IPS-15b (cell line): Measurements from ENCODE around the gene TIMP3.

Source experiments
- H3K27me3 ChIP-seq: one replicate; pipeline ENCODE4 v1.6.1; 2013; ENCODE audit warnings: low read length; ENCODE audit not compliant: control insufficient read depth, insufficient read depth
- H3K36me3 ChIP-seq: one replicate; pipeline ENCODE4 v1.6.1; 2013; ENCODE audit warnings: low read length; ENCODE audit not compliant: control insufficient read depth, insufficient read depth
- H3K4me1 ChIP-seq: one replicate; pipeline ENCODE4 v1.6.1; 2013; ENCODE audit warnings: mild to moderate bottlenecking, low read length; ENCODE audit not compliant: control insufficient read depth, insufficient read depth
- H3K4me3 ChIP-seq: one replicate; pipeline ENCODE4 v1.5.1; 2013; ENCODE audit warnings: low read depth, low read length
- H3K9ac ChIP-seq: one replicate; pipeline ENCODE4 v1.6.1; 2013; ENCODE audit warnings: low read depth, mild to moderate bottlenecking, low read length
- H3K9me3 ChIP-seq: one replicate; pipeline ENCODE4 v1.6.1; 2013; ENCODE audit warnings: mild to moderate bottlenecking, low read length; ENCODE audit not compliant: control insufficient read depth, insufficient read depth

TIMP3 gene

DNA sequence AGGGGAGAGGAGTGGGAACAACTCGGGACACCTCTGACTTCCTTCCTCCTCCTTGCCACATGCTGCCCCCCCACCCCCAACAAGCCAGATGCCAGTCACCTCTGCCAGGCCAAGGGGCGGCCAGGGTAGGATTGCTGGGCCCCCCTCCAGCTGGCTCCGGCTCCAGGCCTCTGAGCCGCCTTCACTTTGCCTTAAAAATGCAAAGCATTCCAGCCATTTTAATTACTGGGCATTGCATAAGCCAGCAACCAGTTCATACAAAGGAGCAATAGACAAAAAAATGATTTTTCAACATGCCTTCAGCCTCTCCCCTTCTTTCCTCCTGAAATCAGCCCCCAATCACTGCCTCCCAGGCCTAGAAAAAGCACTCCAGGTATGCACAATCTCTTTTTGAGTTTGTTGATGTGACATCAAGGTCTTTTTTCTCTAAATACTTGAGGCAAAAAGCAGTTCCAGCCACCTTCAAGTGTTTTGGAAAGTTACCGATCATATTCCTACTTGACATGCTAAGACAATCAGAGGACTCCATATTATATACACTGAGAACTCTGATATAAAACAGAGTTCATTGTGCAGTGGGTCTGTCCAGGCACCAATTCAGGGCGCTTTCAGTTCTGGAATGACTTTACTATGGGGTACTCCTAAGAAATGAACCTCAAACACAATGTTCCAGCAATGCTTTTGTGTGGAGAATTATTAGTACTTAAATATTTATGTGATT, 12.4 kb upstream of the TIMP3 start:
- H3K9me3 ChIP-seq = no peaks in the 10 kb centered on the region
- H3K36me3 ChIP-seq = no peaks in the 10 kb centered on the region
- H3K4me3 ChIP-seq = no peak overlapping the region
- H3K9ac ChIP-seq = no peak overlapping the region
- no peaks in the 10 kb centered on the region for H3K27me3 ChIP-seq
- H3K4me1 ChIP-seq = no peaks in the 10 kb centered on the region

DNA sequence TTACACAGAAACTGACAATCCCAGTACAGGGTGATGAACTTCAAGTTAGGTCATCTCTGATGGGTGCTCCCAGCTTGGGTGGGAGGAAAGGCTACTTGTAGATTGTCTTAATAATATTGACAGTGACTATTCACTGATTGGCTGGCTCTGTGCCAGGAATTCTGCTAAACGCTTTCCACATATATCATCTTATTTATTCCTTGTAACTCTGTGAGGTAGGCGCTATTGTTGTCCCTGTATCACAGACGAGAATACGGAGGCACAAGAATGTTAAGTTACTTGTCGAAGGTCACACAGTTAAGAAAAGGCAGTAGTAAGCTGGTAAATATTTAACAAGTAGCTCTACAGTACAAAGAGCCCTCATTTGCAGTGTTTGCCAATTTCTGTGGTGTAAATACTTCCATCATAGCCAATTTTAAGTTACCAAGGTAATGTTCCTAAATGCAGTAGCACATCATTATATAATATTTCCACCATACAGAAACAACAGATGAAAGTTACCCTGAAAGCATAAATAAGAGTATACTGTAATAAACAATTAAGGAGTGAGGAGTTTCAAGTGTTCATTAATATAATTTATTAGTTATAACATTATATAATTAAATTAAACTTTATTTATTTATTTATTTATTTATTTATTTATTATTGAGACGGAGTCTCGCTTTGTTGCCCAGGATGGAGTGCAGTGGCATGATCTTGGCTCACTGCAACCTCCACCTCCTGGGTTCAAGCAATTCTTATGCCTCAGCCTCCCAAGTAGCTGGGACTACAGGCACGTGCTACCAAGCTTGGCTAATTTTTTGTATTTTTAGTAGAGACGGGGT, 11.5 kb upstream of the TIMP3 start:
- Histone ChIP-seq H3K9ac (no peak overlapping the region), H3K27me3 (no peaks in the 10 kb centered on the region), H3K36me3 (no peaks in the 10 kb centered on the region), H3K4me1 (no peaks in the 10 kb centered on the region), H3K9me3 (no peaks in the 10 kb centered on the region), H3K4me3 (no peak overlapping the region)

- H3K4me3 ChIP-seq = no peak overlapping the region
- H3K4me1 ChIP-seq = no peaks in the 10 kb centered on the region
- H3K27me3 ChIP-seq = no peaks in the 10 kb centered on the region
- H3K9me3 ChIP-seq = no peaks in the 10 kb centered on the region
- no peaks in the 10 kb centered on the region for H3K36me3 ChIP-seq
- no peak overlapping the region for H3K9ac ChIP-seq
Observed at GRCh38 chr22:32791056-32791455, 10.4 kb upstream of the TIMP3 start.

DNA sequence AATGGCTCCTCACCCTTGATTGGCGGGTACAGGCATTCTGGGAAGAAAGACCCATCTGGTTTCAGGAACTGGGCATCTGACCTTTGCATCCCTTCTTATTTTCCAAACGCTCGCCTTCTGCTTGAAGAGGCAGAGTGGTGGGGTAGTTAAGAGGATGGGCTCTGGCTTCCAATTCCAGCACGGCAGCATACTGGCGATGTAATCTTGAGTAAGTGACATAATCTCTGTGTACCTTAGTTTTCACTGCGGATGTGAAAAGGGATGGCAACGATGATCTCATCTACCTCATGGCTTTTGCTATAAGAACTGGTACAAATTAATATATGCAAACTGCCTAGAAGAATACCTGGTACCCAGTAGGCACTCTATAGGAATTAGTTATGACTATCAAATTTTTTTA, 10.0 kb upstream of the TIMP3 start:
- Histone ChIP-seq H3K4me3 (no peak overlapping the region), H3K9me3 (no peaks in the 10 kb centered on the region), H3K9ac (no peak overlapping the region), H3K27me3 (no peaks in the 10 kb centered on the region), H3K36me3 (no peaks in the 10 kb centered on the region), H3K4me1 (no peaks in the 10 kb centered on the region)

GRCh38 chr22:32793589-32793988, 7.9 kb upstream of the TIMP3 start:
- Histone ChIP-seq H3K9me3 (no peaks in the 10 kb centered on the region), H3K27me3 (no peaks in the 10 kb centered on the region), H3K4me1 (no peaks in the 10 kb centered on the region), H3K4me3 (no peak overlapping the region), H3K9ac (no peak overlapping the region), H3K36me3 (no peaks in the 10 kb centered on the region)

GRCh38 chr22:32794449-32795213, 6.9 kb upstream of the TIMP3 start:
- H3K36me3 ChIP-seq = no peaks in the 10 kb centered on the region
- no peaks in the 10 kb centered on the region for H3K4me1 ChIP-seq
- no peak overlapping the region for H3K4me3 ChIP-seq
- no peaks in the 10 kb centered on the region for H3K9me3 ChIP-seq
- H3K27me3 ChIP-seq = no peaks in the 10 kb centered on the region
- H3K9ac ChIP-seq = no peak overlapping the region

GRCh38 chr22:32795214-32795596, 6.3 kb upstream of the TIMP3 start:
- Histone ChIP-seq H3K9ac (no peak overlapping the region), H3K9me3 (no peaks in the 10 kb centered on the region), H3K27me3 (no peaks in the 10 kb centered on the region), H3K4me1 (no peaks in the 10 kb centered on the region), H3K4me3 (no peak overlapping the region), H3K36me3 (no peaks in the 10 kb centered on the region)

GRCh38 chr22:32796865-32797573, 4.5 kb upstream of the TIMP3 start:
- Histone ChIP-seq H3K9me3 (no peaks in the 10 kb centered on the region), H3K27me3 (peaks cover 3% of the 10 kb centered on the region), H3K4me3 (no peak overlapping the region)

DNA sequence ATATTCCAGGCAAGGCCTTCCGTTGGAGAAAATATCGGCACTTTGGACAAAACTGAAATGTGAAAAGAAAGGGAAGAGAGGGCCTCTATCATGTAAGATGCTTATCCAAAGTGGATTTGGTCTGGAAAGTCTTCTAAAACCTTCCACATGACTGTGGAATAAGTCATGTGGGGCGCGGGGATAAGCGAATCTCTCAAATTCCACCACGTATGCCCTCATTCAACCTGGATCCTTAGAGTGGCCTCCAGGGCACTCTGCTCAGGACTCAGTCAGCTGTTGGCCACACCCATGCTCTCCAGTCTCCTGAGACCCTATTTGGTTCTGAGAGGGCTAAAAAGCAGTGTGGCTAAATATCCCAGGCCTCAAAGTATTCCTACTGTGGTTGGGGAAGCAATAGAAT, 2.0 kb upstream of the TIMP3 start:
- Histone ChIP-seq H3K9me3 (no peaks in the 10 kb centered on the region), H3K36me3 (no peaks in the 10 kb centered on the region), H3K4me1 (peaks cover 15% of the 10 kb centered on the region), H3K4me3 (no peak overlapping the region), H3K9ac (no peak overlapping the region), H3K27me3 (peaks cover 23% of the 10 kb centered on the region)

More at GRCh38 chr22:32796865-32797573, 4.5 kb upstream of the TIMP3 start:
- H3K4me1 ChIP-seq = no peaks in the 10 kb centered on the region
- H3K36me3 ChIP-seq = no peaks in the 10 kb centered on the region
- H3K9ac ChIP-seq = no peak overlapping the region

DNA sequence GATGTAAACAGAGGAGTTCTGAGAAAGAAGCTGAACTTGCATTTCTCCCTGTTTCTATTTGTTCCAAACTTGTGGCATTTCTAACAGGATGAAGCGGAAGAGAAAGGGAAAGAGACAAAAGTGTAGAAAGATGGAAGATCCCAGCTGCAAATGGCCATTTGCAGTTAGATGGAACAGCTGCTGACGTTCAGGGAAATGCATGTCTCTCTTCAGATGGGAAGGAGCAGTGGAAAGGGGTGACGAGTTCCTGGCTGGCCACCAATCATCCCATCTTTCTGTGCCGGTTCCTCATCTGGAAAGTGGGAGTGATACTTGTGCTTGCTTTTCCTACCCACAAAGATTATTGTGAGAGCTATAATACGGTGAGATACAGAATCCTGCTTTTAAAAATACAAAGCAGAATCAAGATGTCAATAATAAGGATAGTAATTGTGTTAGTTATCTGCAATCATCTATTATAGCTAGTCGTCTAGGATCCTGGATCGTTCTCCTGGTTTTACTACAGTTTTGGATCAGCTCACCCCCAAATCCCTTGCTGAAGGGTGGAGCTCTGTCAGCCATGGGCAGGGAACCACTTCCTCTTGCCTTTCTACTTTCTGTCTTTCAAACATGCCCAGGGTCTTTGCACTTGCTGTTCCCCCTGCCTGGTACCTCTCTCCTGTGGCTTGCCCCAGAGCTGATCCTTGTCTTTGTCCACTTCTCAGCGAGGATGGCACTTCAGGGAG, 1.2 kb upstream of the TIMP3 start:
- Histone ChIP-seq H3K4me1 (peaks cover 15% of the 10 kb centered on the region), H3K9ac (no peak overlapping the region), H3K4me3 (no peak overlapping the region), H3K36me3 (no peaks in the 10 kb centered on the region), H3K27me3 (peaks cover 23% of the 10 kb centered on the region), H3K9me3 (no peaks in the 10 kb centered on the region)
